HL-60 (cell line): ENCODE results near the gene TAOK2.

Experiments
- GABPA ChIP-seq: IDR thresholded peaks from 2 replicates; pipeline ENCODE4 v1.6.1; 2012; ENCODE audit warnings: low read depth
- POLR2AphosphoS5 ChIP-seq: IDR thresholded peaks from 2 replicates; pipeline ENCODE4 v1.6.1; 2012; ENCODE audit warnings: low read depth
- TF ChIP-seq, protein P1 (sequence below): IDR thresholded peaks from one replicate; pipeline ENCODE4 v1.5.1; 2011; ENCODE audit warnings: low read length, control low read depth, inconsistent platforms; ENCODE audit not compliant: insufficient read depth

DNA sequence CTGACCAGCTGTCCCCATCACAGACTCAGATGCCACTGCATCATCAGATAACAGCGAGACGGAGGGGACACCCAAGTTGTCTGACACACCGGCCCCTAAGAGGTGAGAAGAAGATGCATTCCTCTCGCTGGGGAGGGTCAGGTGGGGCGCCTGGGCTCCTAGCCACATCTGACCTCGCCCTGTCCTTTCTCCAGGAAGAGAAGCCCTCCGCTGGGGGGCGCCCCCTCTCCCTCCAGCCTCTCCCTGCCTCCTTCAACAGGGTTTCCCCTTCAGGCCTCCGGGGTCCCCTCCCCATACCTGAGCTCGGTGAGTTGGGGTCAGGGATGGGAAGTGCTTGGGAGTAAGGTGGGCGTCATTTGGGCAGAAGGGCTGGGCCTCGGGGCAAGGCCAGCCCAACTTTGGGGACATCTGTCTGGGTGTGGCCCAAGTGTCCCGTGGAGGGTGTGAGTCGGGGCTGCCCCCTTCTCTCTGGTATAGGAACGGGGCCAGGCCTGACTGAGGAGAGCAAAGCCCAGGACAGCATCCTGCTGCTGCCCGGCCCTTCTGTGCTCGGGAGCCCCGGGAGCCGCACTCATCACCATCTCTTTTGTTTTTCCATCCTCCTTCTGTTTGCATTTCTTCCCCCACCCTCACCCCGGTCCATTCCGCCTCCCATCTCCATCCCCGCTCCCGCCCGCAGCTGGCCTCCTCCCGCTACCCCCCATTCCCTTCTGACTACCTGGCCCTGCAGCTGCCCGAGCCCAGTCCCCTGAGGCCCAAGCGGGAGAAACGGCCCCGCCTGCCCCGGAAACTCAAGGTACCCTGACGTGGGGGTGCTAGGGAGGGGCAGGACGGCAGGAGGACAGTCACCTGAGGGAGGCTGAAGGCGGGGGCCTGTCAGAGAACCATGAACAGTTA, 27.3 kb downstream of the TAOK2 start:
- TF ChIP-seq, protein P1, sequence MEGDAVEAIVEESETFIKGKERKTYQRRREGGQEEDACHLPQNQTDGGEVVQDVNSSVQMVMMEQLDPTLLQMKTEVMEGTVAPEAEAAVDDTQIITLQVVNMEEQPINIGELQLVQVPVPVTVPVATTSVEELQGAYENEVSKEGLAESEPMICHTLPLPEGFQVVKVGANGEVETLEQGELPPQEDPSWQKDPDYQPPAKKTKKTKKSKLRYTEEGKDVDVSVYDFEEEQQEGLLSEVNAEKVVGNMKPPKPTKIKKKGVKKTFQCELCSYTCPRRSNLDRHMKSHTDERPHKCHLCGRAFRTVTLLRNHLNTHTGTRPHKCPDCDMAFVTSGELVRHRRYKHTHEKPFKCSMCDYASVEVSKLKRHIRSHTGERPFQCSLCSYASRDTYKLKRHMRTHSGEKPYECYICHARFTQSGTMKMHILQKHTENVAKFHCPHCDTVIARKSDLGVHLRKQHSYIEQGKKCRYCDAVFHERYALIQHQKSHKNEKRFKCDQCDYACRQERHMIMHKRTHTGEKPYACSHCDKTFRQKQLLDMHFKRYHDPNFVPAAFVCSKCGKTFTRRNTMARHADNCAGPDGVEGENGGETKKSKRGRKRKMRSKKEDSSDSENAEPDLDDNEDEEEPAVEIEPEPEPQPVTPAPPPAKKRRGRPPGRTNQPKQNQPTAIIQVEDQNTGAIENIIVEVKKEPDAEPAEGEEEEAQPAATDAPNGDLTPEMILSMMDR: no peak
- TF ChIP-seq GABPA (no peak), POLR2AphosphoS5 (no peak)
